Measurements from ENCODE around the gene UCKL1.

UCKL1 gene

GRCh38 chr20:63955827-63956663 lies at the start of gene UCKL1:
UCKL1 (minus strand) TSS chr20:63956416; CDS start chr20:63956372, 44 bp downstream.
- Histone ChIP-seq H4K20me1 (ENCODE audit: insufficient read depth, low read length) (peaks cover 8% of the 10 kb centered on the region; the same call in 1 of the 2 replicates), H2AFZ (ENCODE audit: low read length) (peak within 1 kb of the TSS; percentile 86), H3K4me1 (ENCODE audit: low read length) (peaks cover 37% of the 10 kb centered on the region)

GRCh38 chr20:64005394-64005793 lies 49.2 kb upstream of the UCKL1 start:
- Histone ChIP-seq H3K4me2 (ENCODE audit: low read depth, low read length) (no peak overlapping the region), H3K4me1 (ENCODE audit: low read length) (no peaks in the 10 kb centered on the region), H3K79me2 (ENCODE audit: low read length) (peaks cover 18% of the 10 kb centered on the region), H3K9me3 (replicated peaks; ENCODE audit: insufficient read depth, low read length) (no peaks in the 10 kb centered on the region), H3K9me2 (replicated peaks; ENCODE audit: insufficient read depth, low read length) (no peaks in the 10 kb centered on the region), H2AFZ (ENCODE audit: low read length) (no peak overlapping the region), H3K36me3 (replicated peaks; ENCODE audit: insufficient read depth, low read length) (peaks cover 18% of the 10 kb centered on the region), H4K20me1 (ENCODE audit: insufficient read depth, low read length) (no peaks in the 10 kb centered on the region), H3K4me3 (ENCODE audit: low read length) (no peak overlapping the region), H3F3A (ENCODE audit: insufficient read depth, low read length) (no peaks in the 10 kb centered on the region), H3K27ac (ENCODE audit: low read length) (no peak overlapping the region), H3K27me3 (replicated peaks; ENCODE audit: insufficient read depth, low read length) (no peaks in the 10 kb centered on the region), H3K9ac (ENCODE audit: low read length) (no peak overlapping the region)
- DNase-seq: no peak
- no peak for TF ChIP-seq EZH2 (optimal IDR thresholded peaks at IDR 0.05; ENCODE audit: low read depth, low read length)
- TF ChIP-seq CTCF (IDR thresholded peaks at IDR 0.05; ENCODE audit: low read length): no peak
- TF ChIP-seq EZH2phosphoT487 (IDR thresholded peaks at IDR 0.05; ENCODE audit: low read length): no peak

More at GRCh38 chr20:63955827-63956663, at the start of gene UCKL1:
- H3K36me3 ChIP-seq (replicated peaks; ENCODE audit: insufficient read depth, low read length): no peaks in the 10 kb centered on the region
- H3K9me3 ChIP-seq (replicated peaks; ENCODE audit: insufficient read depth, low read length): no peaks in the 10 kb centered on the region
- TF ChIP-seq EZH2 (optimal IDR thresholded peaks at IDR 0.05; ENCODE audit: low read depth, low read length): no peak
- TF ChIP-seq EZH2phosphoT487 (IDR thresholded peaks at IDR 0.05; ENCODE audit: low read length): no peak
- TF ChIP-seq CTCF (IDR thresholded peaks at IDR 0.05; ENCODE audit: low read length): no peak
- peak within 1 kb of the TSS; percentile 100 for H3K4me3 ChIP-seq (ENCODE audit: low read length)
- peaks cover 26% of the 10 kb centered on the region for H3F3A ChIP-seq (ENCODE audit: insufficient read depth, low read length)
- peak within 1 kb of the TSS; percentile 95 for H3K4me2 ChIP-seq (ENCODE audit: low read depth, low read length)
- peak; percentile 90 for DNase-seq
- no peaks in the 10 kb centered on the region for H3K9me2 ChIP-seq (replicated peaks; ENCODE audit: insufficient read depth, low read length)
- no peaks in the 10 kb centered on the region for H3K27me3 ChIP-seq (replicated peaks; ENCODE audit: insufficient read depth, low read length)
- H3K27ac ChIP-seq (ENCODE audit: low read length): peak within 1 kb of the TSS; percentile 82
- H3K79me2 ChIP-seq (ENCODE audit: low read length): peaks cover 51% of the 10 kb centered on the region
- H3K9ac ChIP-seq (ENCODE audit: low read length): peak within 1 kb of the TSS; percentile 98

- H3K4me3 ChIP-seq (ENCODE audit: low read length): no peak overlapping the region
- peaks cover 18% of the 10 kb centered on the region for H3K79me2 ChIP-seq (ENCODE audit: low read length)
- no peak overlapping the region for H3K27ac ChIP-seq (ENCODE audit: low read length)
- no peak overlapping the region for H3K9ac ChIP-seq (ENCODE audit: low read length)
- H3K9me2 ChIP-seq (replicated peaks; ENCODE audit: insufficient read depth, low read length): no peaks in the 10 kb centered on the region
- H3K9me3 ChIP-seq (replicated peaks; ENCODE audit: insufficient read depth, low read length): no peaks in the 10 kb centered on the region
- no peaks in the 10 kb centered on the region for H4K20me1 ChIP-seq (ENCODE audit: insufficient read depth, low read length)
- no peak overlapping the region for H3K4me2 ChIP-seq (ENCODE audit: low read depth, low read length)
- no peaks in the 10 kb centered on the region for H3K4me1 ChIP-seq (ENCODE audit: low read length)
- no peak for DNase-seq
- H3K36me3 ChIP-seq (replicated peaks; ENCODE audit: insufficient read depth, low read length): peaks cover 15% of the 10 kb centered on the region
- no peaks in the 10 kb centered on the region for H3F3A ChIP-seq (ENCODE audit: insufficient read depth, low read length)
- H2AFZ ChIP-seq (ENCODE audit: low read length): no peak overlapping the region
- TF ChIP-seq EZH2phosphoT487 (IDR thresholded peaks at IDR 0.05; ENCODE audit: low read length) (no peak), EZH2 (optimal IDR thresholded peaks at IDR 0.05; ENCODE audit: low read depth, low read length) (no peak), CTCF (IDR thresholded peaks at IDR 0.05; ENCODE audit: low read length) (no peak)
- no peaks in the 10 kb centered on the region for H3K27me3 ChIP-seq (replicated peaks; ENCODE audit: insufficient read depth, low read length)
Measured at GRCh38 chr20:64003960-64004725, 47.9 kb upstream of the UCKL1 start.
